ENCODE measurements around the gene ABHD17A. TPM values are rescaled to one million over a fixed set of nuclear protein-coding genes. Genes with fewer than 3 reads are reported as not detected.

Gene ABHD17A
- total and polyA plus RNA-seq, 9 of the 15 experiments (the other 6 are each of a cell fraction or from before 2014, with no cell fraction given), result 0.04 to 135 (median 21.8) TPM; not detected in 1

- TF ChIP-seq, protein P1, sequence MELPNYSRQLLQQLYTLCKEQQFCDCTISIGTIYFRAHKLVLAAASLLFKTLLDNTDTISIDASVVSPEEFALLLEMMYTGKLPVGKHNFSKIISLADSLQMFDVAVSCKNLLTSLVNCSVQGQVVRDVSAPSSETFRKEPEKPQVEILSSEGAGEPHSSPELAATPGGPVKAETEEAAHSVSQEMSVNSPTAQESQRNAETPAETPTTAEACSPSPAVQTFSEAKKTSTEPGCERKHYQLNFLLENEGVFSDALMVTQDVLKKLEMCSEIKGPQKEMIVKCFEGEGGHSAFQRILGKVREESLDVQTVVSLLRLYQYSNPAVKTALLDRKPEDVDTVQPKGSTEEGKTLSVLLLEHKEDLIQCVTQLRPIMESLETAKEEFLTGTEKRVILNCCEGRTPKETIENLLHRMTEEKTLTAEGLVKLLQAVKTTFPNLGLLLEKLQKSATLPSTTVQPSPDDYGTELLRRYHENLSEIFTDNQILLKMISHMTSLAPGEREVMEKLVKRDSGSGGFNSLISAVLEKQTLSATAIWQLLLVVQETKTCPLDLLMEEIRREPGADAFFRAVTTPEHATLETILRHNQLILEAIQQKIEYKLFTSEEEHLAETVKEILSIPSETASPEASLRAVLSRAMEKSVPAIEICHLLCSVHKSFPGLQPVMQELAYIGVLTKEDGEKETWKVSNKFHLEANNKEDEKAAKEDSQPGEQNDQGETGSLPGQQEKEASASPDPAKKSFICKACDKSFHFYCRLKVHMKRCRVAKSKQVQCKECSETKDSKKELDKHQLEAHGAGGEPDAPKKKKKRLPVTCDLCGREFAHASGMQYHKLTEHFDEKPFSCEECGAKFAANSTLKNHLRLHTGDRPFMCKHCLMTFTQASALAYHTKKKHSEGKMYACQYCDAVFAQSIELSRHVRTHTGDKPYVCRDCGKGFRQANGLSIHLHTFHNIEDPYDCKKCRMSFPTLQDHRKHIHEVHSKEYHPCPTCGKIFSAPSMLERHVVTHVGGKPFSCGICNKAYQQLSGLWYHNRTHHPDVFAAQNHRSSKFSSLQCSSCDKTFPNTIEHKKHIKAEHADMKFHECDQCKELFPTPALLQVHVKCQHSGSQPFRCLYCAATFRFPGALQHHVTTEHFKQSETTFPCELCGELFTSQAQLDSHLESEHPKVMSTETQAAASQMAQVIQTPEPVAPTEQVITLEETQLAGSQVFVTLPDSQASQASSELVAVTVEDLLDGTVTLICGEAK (IDR thresholded peaks at IDR 0.05), result no peak
- TF ChIP-seq, protein P1 (CRISPR knock-in tag; IDR thresholded peaks at IDR 0.05), result no peak
- TF ChIP-seq PHF8 (IDR thresholded peaks at IDR 0.05; ENCODE audit: borderline replicate concordance, low read length) (no peak), ZNF124 (CRISPR knock-in tag; IDR thresholded peaks at IDR 0.05) (no peak), VEZF1 (CRISPR knock-in tag; IDR thresholded peaks at IDR 0.05) (no peak; the same call in 1 of the 2 replicates), DEAF1 (CRISPR knock-in tag; IDR thresholded peaks at IDR 0.05) (0 out of 2 replicates have a peak, but pooled peaks have one; percentile 9), ZNF143 (CRISPR knock-in tag; IDR thresholded peaks at IDR 0.05) (no peak), ZBTB9 (CRISPR knock-in tag; IDR thresholded peaks at IDR 0.05) (peak; percentile 88; the same call in 1 of the 2 replicates), ZNF224 (CRISPR knock-in tag; IDR thresholded peaks at IDR 0.05) (no peak), KDM5B (IDR thresholded peaks at IDR 0.05; ENCODE audit: insufficient replicate concordance, low read depth, low read length) (no peak)
- TF ChIP-seq, protein P2, sequence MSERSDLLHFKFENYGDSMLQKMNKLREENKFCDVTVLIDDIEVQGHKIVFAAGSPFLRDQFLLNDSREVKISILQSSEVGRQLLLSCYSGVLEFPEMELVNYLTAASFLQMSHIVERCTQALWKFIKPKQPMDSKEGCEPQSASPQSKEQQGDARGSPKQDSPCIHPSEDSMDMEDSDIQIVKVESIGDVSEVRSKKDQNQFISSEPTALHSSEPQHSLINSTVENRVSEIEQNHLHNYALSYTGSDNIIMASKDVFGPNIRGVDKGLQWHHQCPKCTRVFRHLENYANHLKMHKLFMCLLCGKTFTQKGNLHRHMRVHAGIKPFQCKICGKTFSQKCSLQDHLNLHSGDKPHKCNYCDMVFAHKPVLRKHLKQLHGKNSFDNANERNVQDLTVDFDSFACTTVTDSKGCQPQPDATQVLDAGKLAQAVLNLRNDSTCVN (CRISPR knock-in tag; IDR thresholded peaks at IDR 0.05), result no peak
Measured at GRCh38 chr19:1853295-1854038, 31.8 kb downstream of the ABHD17A start (continued).

Measured in K562 (cell line).